HepG2 (cell line): Measurements from ENCODE around the gene ZNF500. TPM values are rescaled to one million over a fixed set of nuclear protein-coding genes. Genes with fewer than 3 reads are reported as not detected.

Experiments
- ATRX ChIP-seq: sonication (generic); formaldehyde crosslinking; IDR thresholded peaks from 2 replicates; pipeline ENCODE4 v1.4.0; 2020; ENCODE audit warnings: missing genetic modification reagents, borderline replicate concordance
- DPF2 ChIP-seq: sonication (generic); formaldehyde crosslinking; IDR thresholded peaks from 2 replicates; pipeline ENCODE4 v1.4.0; 2020; ENCODE audit warnings: mild to moderate bottlenecking, low read depth, missing genetic modification reagents, borderline replicate concordance
- HINFP ChIP-seq: sonication (generic); formaldehyde crosslinking; IDR thresholded peaks from 2 replicates; pipeline ENCODE4 v1.4.0; 2020; ENCODE audit warnings: low read depth, mild to moderate bottlenecking, missing genetic modification reagents
- HMGA1 ChIP-seq: sonication (generic); formaldehyde crosslinking; conservative IDR thresholded peaks from 2 replicates; pipeline ENCODE4 v1.4.0; 2020; ENCODE audit warnings: missing genetic modification reagents
- HNRNPL ChIP-seq: fragments of 200-400 bp; formaldehyde crosslinking; IDR thresholded peaks from 2 replicates; pipeline ENCODE4 v1.6.1; 2017; ENCODE audit warnings: mild to moderate bottlenecking, low read depth, low read length
- JUN ChIP-seq: sonication (generic); formaldehyde crosslinking; IDR thresholded peaks from 2 replicates; pipeline ENCODE4 v1.4.0; 2020; ENCODE audit warnings: mild to moderate bottlenecking, missing genetic modification reagents
- KMT2A ChIP-seq: sonication (generic); formaldehyde crosslinking; IDR thresholded peaks from 2 replicates; pipeline ENCODE4 v1.4.0; 2020; ENCODE audit warnings: missing genetic modification reagents
- MED13 ChIP-seq: sonication (generic); formaldehyde crosslinking; IDR thresholded peaks from 2 replicates; pipeline ENCODE4 v1.5.0; 2020; ENCODE audit warnings: missing genetic modification reagents
- PAXIP1 ChIP-seq: sonication (generic); formaldehyde crosslinking; conservative IDR thresholded peaks from 2 replicates; pipeline ENCODE4 v1.4.0; 2020; ENCODE audit warnings: mild to moderate bottlenecking, missing genetic modification reagents, moderate library complexity
- RBFOX2 ChIP-seq: fragments of 200-400 bp; formaldehyde crosslinking; IDR thresholded peaks from 2 replicates; pipeline ENCODE4 v1.6.1; 2017; ENCODE audit warnings: low read depth, mild to moderate bottlenecking, low read length
- RBM22 ChIP-seq: fragments of 200-400 bp; formaldehyde crosslinking; optimal IDR thresholded peaks from 2 replicates; pipeline ENCODE3; 2017; ENCODE audit warnings: mild to moderate bottlenecking, low read length, moderate library complexity
- SCMH1 ChIP-seq: sonication (generic); formaldehyde crosslinking; IDR thresholded peaks from 2 replicates; pipeline ENCODE4 v1.9.0; 2021; ENCODE audit warnings: missing genetic modification reagents, mild to moderate bottlenecking, borderline replicate concordance
- SOX5 ChIP-seq: IDR thresholded peaks from 2 replicates; pipeline ENCODE4 v1.6.1; 2016; ENCODE audit warnings: borderline replicate concordance
- ZNF136 ChIP-seq: sonication (generic); formaldehyde crosslinking; IDR thresholded peaks from 2 replicates; pipeline ENCODE4 v1.8.1; 2022; ENCODE audit warnings: low read depth, mild to moderate bottlenecking, moderate library complexity, missing genetic modification reagents
- ZNF232 ChIP-seq: sonication (generic); formaldehyde crosslinking; IDR thresholded peaks from 2 replicates; pipeline ENCODE4 v1.4.0; 2020; ENCODE audit warnings: missing genetic modification reagents, borderline replicate concordance
- ZNF292 ChIP-seq: sonication (generic); formaldehyde crosslinking; IDR thresholded peaks from 2 replicates; pipeline ENCODE4 v1.8.1; 2022; ENCODE audit warnings: mild to moderate bottlenecking, low read depth, missing genetic modification reagents, borderline replicate concordance
- ZNF562 ChIP-seq: sonication (generic); formaldehyde crosslinking; IDR thresholded peaks from 2 replicates; pipeline ENCODE4 v1.8.0; 2022; ENCODE audit warnings: missing genetic modification reagents, borderline replicate concordance
- polyA plus RNA-seq, 8 experiments: library from polyadenylated mRNA; depleted of rRNA in 3 of 8; stranded (reverse) in 7 of 8; unstranded in 1 of 8; fragments of >200 nt; fragmentation: Illumina TruSeq in 4 of 8; extraction: Trizol in 4 of 8; gene quantifications; 2 replicates each; pipeline versions ENCODE4 v1.2.1 to v1.2.3, GENCODE V29; 2011 to 2016; ENCODE audit warnings: low read depth in 4 of 8, missing spikeins in 1 of 8, mixed read lengths in 1 of 8; ENCODE audit not compliant: insufficient read depth in 1 of 8
- total RNA-seq, 5 experiments: library from RNA; depleted of rRNA; stranded (reverse); fragments of >200 nt; fragmentation: Illumina TruSeq; extraction: Trizol; gene quantifications; 2 replicates each; pipeline ENCODE4 v1.2.3, GENCODE V29; 2016; ENCODE audit warnings: low read depth in 1 of 5
- TF ChIP-seq, protein P1 (sequence below): sonication (generic); formaldehyde crosslinking; IDR thresholded peaks from 2 replicates; pipeline ENCODE4 v1.5.0; 2020; ENCODE audit warnings: mild to moderate bottlenecking, missing genetic modification reagents
- TF ChIP-seq, protein P2 (sequence below): fragments of 450-650 bp; IDR thresholded peaks from 2 replicates; pipeline ENCODE4 v1.6.1; 2016
- TF ChIP-seq, protein P3 (sequence below): sonication (generic); formaldehyde crosslinking; IDR thresholded peaks from 2 replicates; pipeline ENCODE4 v1.8.0; 2022; ENCODE audit warnings: missing genetic modification reagents, mild to moderate bottlenecking, moderate library complexity, borderline replicate concordance

Gene ZNF500
- total and polyA plus RNA-seq, 2 of the 13 experiments (the other 11 are each of a cell fraction or from before 2014, with no cell fraction given), result 6.1 to 12.2 TPM

GRCh38 chr16:4769306-4769638 lies 2.3 kb upstream of the ZNF500 start (continued):
- TF ChIP-seq HINFP (CRISPR knock-in tag), result no peak
- TF ChIP-seq ZNF292 (CRISPR knock-in tag), result no peak
- no peak for TF ChIP-seq SCMH1 (CRISPR knock-in tag)
- no peak for TF ChIP-seq JUN
- TF ChIP-seq, protein P1, sequence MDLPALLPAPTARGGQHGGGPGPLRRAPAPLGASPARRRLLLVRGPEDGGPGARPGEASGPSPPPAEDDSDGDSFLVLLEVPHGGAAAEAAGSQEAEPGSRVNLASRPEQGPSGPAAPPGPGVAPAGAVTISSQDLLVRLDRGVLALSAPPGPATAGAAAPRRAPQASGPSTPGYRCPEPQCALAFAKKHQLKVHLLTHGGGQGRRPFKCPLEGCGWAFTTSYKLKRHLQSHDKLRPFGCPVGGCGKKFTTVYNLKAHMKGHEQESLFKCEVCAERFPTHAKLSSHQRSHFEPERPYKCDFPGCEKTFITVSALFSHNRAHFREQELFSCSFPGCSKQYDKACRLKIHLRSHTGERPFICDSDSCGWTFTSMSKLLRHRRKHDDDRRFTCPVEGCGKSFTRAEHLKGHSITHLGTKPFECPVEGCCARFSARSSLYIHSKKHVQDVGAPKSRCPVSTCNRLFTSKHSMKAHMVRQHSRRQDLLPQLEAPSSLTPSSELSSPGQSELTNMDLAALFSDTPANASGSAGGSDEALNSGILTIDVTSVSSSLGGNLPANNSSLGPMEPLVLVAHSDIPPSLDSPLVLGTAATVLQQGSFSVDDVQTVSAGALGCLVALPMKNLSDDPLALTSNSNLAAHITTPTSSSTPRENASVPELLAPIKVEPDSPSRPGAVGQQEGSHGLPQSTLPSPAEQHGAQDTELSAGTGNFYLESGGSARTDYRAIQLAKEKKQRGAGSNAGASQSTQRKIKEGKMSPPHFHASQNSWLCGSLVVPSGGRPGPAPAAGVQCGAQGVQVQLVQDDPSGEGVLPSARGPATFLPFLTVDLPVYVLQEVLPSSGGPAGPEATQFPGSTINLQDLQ, result no peak
- TF ChIP-seq, protein P2, sequence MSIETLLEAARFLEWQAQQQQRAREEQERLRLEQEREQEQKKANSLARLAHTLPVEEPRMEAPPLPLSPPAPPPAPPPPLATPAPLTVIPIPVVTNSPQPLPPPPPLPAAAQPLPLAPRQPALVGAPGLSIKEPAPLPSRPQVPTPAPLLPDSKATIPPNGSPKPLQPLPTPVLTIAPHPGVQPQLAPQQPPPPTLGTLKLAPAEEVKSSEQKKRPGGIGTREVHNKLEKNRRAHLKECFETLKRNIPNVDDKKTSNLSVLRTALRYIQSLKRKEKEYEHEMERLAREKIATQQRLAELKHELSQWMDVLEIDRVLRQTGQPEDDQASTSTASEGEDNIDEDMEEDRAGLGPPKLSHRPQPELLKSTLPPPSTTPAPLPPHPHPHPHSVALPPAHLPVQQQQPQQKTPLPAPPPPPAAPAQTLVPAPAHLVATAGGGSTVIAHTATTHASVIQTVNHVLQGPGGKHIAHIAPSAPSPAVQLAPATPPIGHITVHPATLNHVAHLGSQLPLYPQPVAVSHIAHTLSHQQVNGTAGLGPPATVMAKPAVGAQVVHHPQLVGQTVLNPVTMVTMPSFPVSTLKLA, result no peak
- TF ChIP-seq ATRX (CRISPR knock-in tag), result no peak
- no peak for TF ChIP-seq ZNF232 (CRISPR knock-in tag)
- no peak for TF ChIP-seq ZNF136 (CRISPR knock-in tag)
- no peak for TF ChIP-seq RBFOX2
- TF ChIP-seq ZNF562 (CRISPR knock-in tag), result no peak
- no peak for TF ChIP-seq HMGA1 (CRISPR knock-in tag)
- no peak for TF ChIP-seq RBM22
- 0 out of 2 replicates have a peak, but pooled peaks have one; percentile 3 for TF ChIP-seq KMT2A (CRISPR knock-in tag)
- no peak for TF ChIP-seq HNRNPL
- TF ChIP-seq, protein P3, sequence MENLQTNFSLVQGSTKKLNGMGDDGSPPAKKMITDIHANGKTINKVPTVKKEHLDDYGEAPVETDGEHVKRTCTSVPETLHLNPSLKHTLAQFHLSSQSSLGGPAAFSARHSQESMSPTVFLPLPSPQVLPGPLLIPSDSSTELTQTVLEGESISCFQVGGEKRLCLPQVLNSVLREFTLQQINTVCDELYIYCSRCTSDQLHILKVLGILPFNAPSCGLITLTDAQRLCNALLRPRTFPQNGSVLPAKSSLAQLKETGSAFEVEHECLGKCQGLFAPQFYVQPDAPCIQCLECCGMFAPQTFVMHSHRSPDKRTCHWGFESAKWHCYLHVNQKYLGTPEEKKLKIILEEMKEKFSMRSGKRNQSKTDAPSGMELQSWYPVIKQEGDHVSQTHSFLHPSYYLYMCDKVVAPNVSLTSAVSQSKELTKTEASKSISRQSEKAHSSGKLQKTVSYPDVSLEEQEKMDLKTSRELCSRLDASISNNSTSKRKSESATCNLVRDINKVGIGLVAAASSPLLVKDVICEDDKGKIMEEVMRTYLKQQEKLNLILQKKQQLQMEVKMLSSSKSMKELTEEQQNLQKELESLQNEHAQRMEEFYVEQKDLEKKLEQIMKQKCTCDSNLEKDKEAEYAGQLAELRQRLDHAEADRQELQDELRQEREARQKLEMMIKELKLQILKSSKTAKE (CRISPR knock-in tag), result no peak
- TF ChIP-seq DPF2, result no peak
- TF ChIP-seq PAXIP1 (CRISPR knock-in tag), result peak; percentile 5; the same call in 1 of the 2 replicates
- TF ChIP-seq SOX5 (CRISPR knock-in tag), result no peak
- no peak for TF ChIP-seq MED13
